Mucosa of descending colon (tissue), 3 donors: ENCODE results near the gene MPZL2. TPM values are rescaled to one million over a fixed set of nuclear protein-coding genes. Genes with fewer than 3 reads are reported as not detected.

Experiments
- ATAC-seq: fragments of 200-7000 bp; cut with Tn5 transposase; one replicate; pipeline ENCODE4 v1.9.1; 2020; ENCODE audit warnings: mild to moderate bottlenecking, moderate library complexity
- DNase-seq, 3 donors: peaks; one replicate each; pipeline ENCODE4 v3.0.0-alpha.2; 2020
- H3K36me3 ChIP-seq: fragments of 200-600 bp; one replicate; pipeline ENCODE4 v1.8.0; 2021; ENCODE audit warnings: low read depth, mild to moderate bottlenecking
- H3K4me1 ChIP-seq: fragments of 200-600 bp; one replicate; pipeline ENCODE4 v1.8.0; 2021; ENCODE audit warnings: low read depth, mild to moderate bottlenecking
- H3K4me3 ChIP-seq: fragments of 200-600 bp; one replicate; pipeline ENCODE4 v1.8.0; 2021; ENCODE audit warnings: mild to moderate bottlenecking
- H3K9me3 ChIP-seq: fragments of 200-600 bp; one replicate; pipeline ENCODE4 v1.8.0; 2021; ENCODE audit warnings: mild to moderate bottlenecking
- CTCF ChIP-seq: fragments of 200-600 bp; IDR thresholded peaks from one replicate; pipeline ENCODE4 v1.8.0; 2022; ENCODE audit warnings: antibody characterized with exemption, mild to moderate bottlenecking
- intact Hi-C, 2 donors: fragments of 100-400 bp; cut with DNase I in 1 of 2; cut with micrococcal nuclease in 1 of 2; formaldehyde crosslinking; loops; one replicate each; pipeline versions ENCODE4 v1.11.0 to v1.11.1; 2022; cut with DNase I, micrococcal nuclease
- total RNA-seq, 3 donors: library from RNA; stranded (reverse); fragmentation: NEBNext Ultra II Directional in 2 of 3; extraction: Animal tissue kit (Norgen Biotek cat#: 25700) in 2 of 3; gene quantifications; one replicate each; pipeline versions ENCODE4 v1.2.1 to v1.2.4, GENCODE V29; 2021 to 2023
- donor health status: DM: no; HTN: no; CAD: no; lungs with moderate emphysema.
- donor health status: DM: no; HTN: no; CAD: no.
- donor health status: DM: no; HTN: yes; CAD: no.

Gene MPZL2
- total RNA-seq, 3 donors from 2014 or later: 34.4 to 83.1 (median 72.4) TPM

- Histone ChIP-seq H3K4me3 (no peak overlapping the region), H3K4me1 (no peaks in the 10 kb centered on the region), H3K36me3 (no peaks in the 10 kb centered on the region), H3K9me3 (no peaks in the 10 kb centered on the region)
- intact Hi-C loops: no loop called here
- no peak for ATAC-seq
- no peak for TF ChIP-seq CTCF
- no peak for DNase-seq
Measured at GRCh38 chr11:118301600-118302195, 37.6 kb upstream of the MPZL2 start.

- peak; percentile 35 for TF ChIP-seq CTCF
- intact Hi-C loops: loop anchor here in 1 of 2 donors (5.0 kb wide), 1 partner anchor 56 kb away; no protein-coding TSS in a partner anchor
- Histone ChIP-seq H3K4me1 (peaks cover 2% of the 10 kb centered on the region), H3K9me3 (no peaks in the 10 kb centered on the region), H3K36me3 (no peaks in the 10 kb centered on the region), H3K4me3 (no peak overlapping the region)
- DNase-seq (peak in 1 of 3 donors; percentile 76), ATAC-seq (peak; percentile 75)
Measured at GRCh38 chr11:118295815-118296454, 31.8 kb upstream of the MPZL2 start.

GRCh38 chr11:118295199-118295598, 31.1 kb upstream of the MPZL2 start:
- ATAC-seq: no peak
- DNase-seq: no peak
- Histone ChIP-seq H3K4me3 (no peak overlapping the region), H3K36me3 (no peaks in the 10 kb centered on the region), H3K9me3 (no peaks in the 10 kb centered on the region), H3K4me1 (peaks cover 6% of the 10 kb centered on the region)
- intact Hi-C loops: loop anchor here in 1 of 2 donors (5.0 kb wide), 1 partner anchor 57 kb away; no protein-coding TSS in a partner anchor
- no peak for TF ChIP-seq CTCF

GRCh38 chr11:118294053-118294452, 30.0 kb upstream of the MPZL2 start:
- DNase-seq (no peak), ATAC-seq (no peak)
- TF ChIP-seq CTCF: no peak
- Histone ChIP-seq H3K36me3 (no peaks in the 10 kb centered on the region), H3K9me3 (no peaks in the 10 kb centered on the region), H3K4me1 (peaks cover 6% of the 10 kb centered on the region), H3K4me3 (no peak overlapping the region)
- intact Hi-C loops: loop anchor here in 1 of 2 donors (5.0 kb wide), 1 partner anchor 97 kb away; no protein-coding TSS in a partner anchor

- ATAC-seq (peak; percentile 14), DNase-seq (no peak)
- no peak for TF ChIP-seq CTCF
- intact Hi-C loops: loop anchor here in 1 of 2 donors (5.0 kb wide), 1 partner anchor 94 kb away; no protein-coding TSS in a partner anchor
- Histone ChIP-seq H3K4me3 (no peak overlapping the region), H3K36me3 (no peaks in the 10 kb centered on the region), H3K4me1 (peaks cover 6% of the 10 kb centered on the region), H3K9me3 (no peaks in the 10 kb centered on the region)
Measured at GRCh38 chr11:118291477-118292135, 27.5 kb upstream of the MPZL2 start.
